HG03439 (cell line): Measurements from ENCODE around the gene THSD7A.

Experiments used
- ATAC-seq: cut with Tn5 transposase; IDR thresholded peaks from one replicate; pipeline ENCODE4 v1.9.1; 2021; ENCODE audit warnings: mild to moderate bottlenecking, moderate library complexity; ENCODE audit not compliant: unreplicated experiment

THSD7A gene

GRCh38 chr7:11818281-11818680, 13.7 kb downstream of the THSD7A start:
- ATAC-seq = no peak

- no peak for ATAC-seq
These were observed 14.8 kb downstream of the THSD7A start for GRCh38 chr7:11817111-11817740.

GRCh38 chr7:11811709-11812108, 20.3 kb downstream of the THSD7A start:
- no peak for ATAC-seq

DNA sequence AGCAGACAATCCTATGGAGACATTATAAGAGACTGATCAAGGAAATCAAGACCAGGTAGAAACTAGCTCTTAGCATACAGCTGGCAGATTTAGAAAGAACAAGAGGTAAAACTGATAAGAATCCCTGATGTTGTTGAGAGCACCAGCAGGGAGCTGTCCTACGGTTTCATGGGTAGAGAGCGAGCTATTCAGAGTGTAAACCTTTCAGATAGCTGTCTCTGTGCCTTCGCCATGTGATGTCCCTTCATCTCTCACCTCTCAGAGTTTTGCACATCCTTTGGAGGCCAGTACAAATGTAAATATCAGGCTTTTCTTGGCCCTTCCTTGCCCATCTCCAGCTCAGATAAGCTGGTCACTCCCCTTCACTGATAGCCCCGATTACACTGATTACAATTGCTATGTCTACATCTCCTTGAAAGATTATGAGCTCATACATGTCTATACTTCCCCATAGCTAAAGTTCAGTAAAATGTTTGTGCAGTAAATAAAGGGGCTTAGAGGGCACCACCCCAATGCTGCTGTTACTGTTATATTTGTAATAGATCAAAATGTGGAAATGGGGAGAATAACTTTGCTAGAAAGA, 21.9 kb downstream of the THSD7A start:
- no peak for ATAC-seq

DNA sequence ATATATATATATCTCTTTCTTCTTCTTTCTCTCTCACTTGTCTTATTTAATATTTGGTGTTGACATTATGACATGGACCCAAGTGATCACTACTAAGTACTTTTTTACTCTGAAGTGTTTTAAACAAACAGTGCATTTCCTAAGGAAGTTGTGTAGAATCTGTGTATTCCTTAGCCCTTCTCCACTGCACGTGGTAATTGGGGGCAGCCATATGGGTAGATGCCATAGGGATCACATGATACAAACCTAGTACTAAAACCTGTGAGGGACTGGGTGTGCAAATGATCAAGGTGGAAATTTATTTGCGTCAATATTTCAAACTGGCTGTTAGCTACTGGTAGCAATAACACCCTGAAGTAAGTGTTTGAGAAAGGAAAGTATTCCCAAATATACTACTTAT, 25.0 kb downstream of the THSD7A start:
- ATAC-seq = no peak

- no peak for ATAC-seq
These were observed 27.4 kb downstream of the THSD7A start for GRCh38 chr7:11804621-11805020.

GRCh38 chr7:11795231-11795630, 36.8 kb downstream of the THSD7A start:
- ATAC-seq = no peak

GRCh38 chr7:11792166-11792565, 39.8 kb downstream of the THSD7A start:
- ATAC-seq = no peak

- ATAC-seq = no peak
These were observed 43.4 kb downstream of the THSD7A start for GRCh38 chr7:11788568-11788967.

DNA sequence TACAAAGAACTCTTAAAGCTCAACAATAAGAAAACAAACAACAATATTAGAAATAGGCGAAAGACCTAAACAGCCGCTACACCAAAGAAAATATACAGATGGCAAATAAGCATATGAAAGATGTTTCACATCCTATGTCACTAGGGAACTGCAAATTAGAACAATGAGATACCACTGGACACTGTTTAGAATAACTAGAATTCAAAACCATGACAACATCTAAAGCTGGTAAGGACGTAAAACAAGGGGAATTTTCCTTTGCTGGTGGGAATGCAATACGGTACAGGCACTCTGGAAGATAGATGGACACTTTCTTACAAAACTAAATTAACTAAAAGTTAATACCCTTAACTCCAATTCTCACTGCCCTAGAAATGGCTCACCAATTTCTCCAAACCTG, 44.5 kb downstream of the THSD7A start:
- ATAC-seq = no peak

- no peak for ATAC-seq
These were observed 45.8 kb downstream of the THSD7A start for GRCh38 chr7:11786186-11786585.

- no peak for ATAC-seq
These were observed 47.0 kb downstream of the THSD7A start for GRCh38 chr7:11784769-11785536.

GRCh38 chr7:11779864-11780674, 51.9 kb downstream of the THSD7A start:
- no peak for ATAC-seq

DNA sequence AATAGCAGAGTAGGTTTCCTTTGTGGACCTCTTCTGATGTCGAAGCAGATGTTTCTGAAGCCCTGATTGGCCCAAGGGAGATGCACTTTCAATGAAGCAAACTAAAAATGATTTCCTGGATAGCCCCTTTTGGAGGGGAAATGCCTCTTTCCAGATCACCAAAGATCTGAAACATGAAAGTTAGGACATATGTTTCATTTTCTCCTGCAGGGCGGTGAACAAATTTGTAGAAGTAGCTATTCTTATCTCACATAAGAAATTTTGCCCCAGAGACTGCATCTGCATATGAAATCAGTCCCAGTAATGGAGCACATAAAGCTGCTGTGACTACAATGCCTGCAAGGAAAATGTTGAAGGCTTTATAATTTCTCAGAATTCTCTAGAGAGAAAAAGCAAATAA, 56.0 kb downstream of the THSD7A start:
- no peak for ATAC-seq

- ATAC-seq = no peak
These were observed 56.6 kb downstream of the THSD7A start for GRCh38 chr7:11775401-11775800.

DNA sequence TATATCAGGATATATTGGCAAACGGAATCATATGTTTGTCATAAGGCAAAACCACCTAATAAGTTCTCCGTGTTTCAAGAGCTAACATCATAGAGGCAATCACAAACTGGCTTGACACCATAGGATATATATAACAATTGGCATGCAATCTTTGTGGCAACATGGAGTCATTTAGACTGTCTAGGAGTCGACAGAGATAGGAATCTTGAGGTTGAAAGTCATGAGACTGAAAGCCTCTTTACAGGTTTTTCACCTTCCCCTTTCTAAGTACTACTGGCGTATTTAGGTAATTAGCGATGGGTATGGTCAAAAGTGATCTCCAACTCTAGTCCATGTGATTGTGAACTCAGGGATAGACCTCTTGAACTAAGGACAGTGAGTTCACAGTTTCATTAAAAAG, 63.7 kb downstream of the THSD7A start:
- ATAC-seq = no peak

- no peak for ATAC-seq
These were observed 64.8 kb downstream of the THSD7A start for GRCh38 chr7:11767148-11767547.

DNA sequence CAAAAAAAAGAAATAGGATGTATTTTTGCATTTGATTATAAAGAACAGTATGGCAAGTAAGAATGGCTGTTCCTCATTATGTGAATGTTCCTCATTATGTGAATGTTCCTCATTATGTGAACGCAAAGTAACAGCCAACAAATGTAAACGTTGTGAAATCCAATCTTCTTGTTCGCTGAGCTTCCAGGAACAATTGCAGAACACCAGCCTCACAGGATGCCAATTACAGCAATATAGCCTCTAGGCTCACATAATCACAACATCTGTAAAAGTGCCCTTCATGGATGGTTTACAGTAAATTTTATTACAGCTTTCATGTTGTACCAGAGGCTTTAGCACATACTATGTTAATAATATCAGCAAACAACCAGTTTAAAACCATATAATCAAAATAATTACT, 71.6 kb downstream of the THSD7A start:
- ATAC-seq = no peak

DNA sequence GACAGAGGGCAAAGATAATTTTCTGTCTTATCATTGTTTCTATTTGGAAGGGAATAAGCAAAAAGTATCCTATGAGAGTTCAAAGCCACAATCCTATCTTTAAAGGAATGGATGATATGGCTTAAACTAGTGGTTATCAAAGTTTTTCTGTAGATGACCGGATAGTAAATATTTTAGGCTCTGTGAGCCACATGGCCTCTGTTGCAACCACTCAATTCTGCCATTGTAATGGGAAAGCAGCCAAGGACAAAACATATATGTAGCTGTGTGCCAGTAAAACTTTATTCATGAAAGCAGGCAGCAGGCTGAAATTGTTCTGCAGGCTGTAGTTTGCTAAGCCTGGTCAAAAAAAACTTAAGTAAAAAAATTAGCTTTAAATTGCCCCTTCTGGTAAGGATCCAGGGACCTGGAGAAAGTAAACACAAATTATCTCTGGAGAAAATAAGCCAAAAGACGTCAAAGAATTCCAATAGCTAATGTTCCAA, 73.3 kb downstream of the THSD7A start:
- ATAC-seq = no peak

DNA sequence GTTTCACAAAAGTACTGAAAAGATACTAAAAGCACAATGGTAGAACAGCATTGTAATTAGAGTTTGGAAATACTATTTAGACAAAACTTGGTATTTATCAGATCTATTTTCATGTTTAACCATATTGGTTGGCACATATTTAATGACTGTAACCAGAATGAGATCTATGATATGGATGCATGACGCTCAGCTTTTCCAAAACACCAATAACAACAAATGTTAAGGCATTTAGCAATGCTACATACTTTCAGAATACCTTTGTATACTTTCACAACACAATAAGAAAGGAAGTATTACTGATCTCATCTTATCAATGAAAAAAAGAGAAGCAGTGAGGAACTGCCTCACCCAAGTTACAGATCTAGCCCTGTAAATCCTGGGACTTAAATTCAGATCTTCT, 74.8 kb downstream of the THSD7A start:
- no peak for ATAC-seq

- no peak for ATAC-seq
These were observed 77.1 kb downstream of the THSD7A start for GRCh38 chr7:11754933-11755332.
